Measurements from ENCODE around the gene ANKRD12.

The ANKRD12 gene

GRCh38 chr18:9173770-9174233, 37.2 kb downstream of the ANKRD12 start:
- DNase-seq (ENCODE audit: low read depth) = peak; percentile 16
- TF ChIP-seq, protein P1, sequence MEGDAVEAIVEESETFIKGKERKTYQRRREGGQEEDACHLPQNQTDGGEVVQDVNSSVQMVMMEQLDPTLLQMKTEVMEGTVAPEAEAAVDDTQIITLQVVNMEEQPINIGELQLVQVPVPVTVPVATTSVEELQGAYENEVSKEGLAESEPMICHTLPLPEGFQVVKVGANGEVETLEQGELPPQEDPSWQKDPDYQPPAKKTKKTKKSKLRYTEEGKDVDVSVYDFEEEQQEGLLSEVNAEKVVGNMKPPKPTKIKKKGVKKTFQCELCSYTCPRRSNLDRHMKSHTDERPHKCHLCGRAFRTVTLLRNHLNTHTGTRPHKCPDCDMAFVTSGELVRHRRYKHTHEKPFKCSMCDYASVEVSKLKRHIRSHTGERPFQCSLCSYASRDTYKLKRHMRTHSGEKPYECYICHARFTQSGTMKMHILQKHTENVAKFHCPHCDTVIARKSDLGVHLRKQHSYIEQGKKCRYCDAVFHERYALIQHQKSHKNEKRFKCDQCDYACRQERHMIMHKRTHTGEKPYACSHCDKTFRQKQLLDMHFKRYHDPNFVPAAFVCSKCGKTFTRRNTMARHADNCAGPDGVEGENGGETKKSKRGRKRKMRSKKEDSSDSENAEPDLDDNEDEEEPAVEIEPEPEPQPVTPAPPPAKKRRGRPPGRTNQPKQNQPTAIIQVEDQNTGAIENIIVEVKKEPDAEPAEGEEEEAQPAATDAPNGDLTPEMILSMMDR (conservative IDR thresholded peaks at IDR 0.05; ENCODE audit: control insufficient read depth, insufficient read depth, low read depth, low read length) = no peak
- no peak overlapping the region for H3K4me3 ChIP-seq (ENCODE audit: control insufficient read depth, low read depth, low read length)

GRCh38 chr18:9174302-9174701, 37.7 kb downstream of the ANKRD12 start:
- H3K4me3 ChIP-seq (ENCODE audit: control insufficient read depth, low read depth, low read length) = no peak overlapping the region
- TF ChIP-seq, protein P1 (conservative IDR thresholded peaks at IDR 0.05; ENCODE audit: control insufficient read depth, insufficient read depth, low read depth, low read length) = no peak
- no peak for DNase-seq (ENCODE audit: low read depth)

GRCh38 chr18:9175115-9175514, 38.5 kb downstream of the ANKRD12 start:
- no peak for DNase-seq (ENCODE audit: low read depth)
- TF ChIP-seq, protein P1 (conservative IDR thresholded peaks at IDR 0.05; ENCODE audit: control insufficient read depth, insufficient read depth, low read depth, low read length) = no peak
- no peak overlapping the region for H3K4me3 ChIP-seq (ENCODE audit: control insufficient read depth, low read depth, low read length)

DNA sequence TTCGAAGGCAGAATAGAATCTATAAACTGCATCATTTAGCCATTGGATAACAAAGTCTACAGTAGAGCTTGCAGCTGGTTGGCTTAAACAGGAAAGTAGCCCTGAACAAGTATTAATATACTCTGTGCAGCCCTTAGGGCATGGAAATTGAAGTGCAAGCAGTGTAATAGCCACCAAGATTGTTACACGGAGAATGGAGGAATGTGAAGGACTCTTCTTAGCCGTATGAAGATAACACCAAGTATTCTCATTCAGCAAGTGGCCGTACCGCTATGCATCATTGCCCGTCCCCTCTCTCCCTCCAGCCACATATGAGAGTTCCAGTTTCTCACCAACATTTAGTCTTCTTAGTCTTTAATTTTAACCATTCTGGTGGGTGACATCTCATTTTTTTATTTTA, 40.5 kb downstream of the ANKRD12 start:
- TF ChIP-seq, protein P1 (conservative IDR thresholded peaks at IDR 0.05; ENCODE audit: control insufficient read depth, insufficient read depth, low read depth, low read length) = no peak

DNA sequence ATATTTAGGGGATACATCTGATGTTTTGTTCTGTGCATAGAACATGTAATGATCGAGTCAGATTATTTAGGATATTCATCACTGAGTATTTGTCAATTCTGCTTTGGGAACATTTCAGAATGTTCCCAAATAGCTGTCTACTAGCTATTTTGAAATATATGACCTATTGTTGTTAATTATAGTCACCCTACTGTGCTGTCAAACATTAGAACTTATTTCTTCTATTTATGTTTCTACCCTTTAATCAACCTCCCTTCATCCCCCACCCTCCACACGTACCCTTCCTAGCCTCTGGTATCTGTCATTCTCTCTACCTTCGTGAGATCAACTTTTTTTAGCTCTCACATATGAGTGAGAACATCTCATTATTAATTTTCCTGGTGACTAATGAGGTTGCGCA, 40.9 kb downstream of the ANKRD12 start:
- no peak for DNase-seq (ENCODE audit: low read depth)
- H3K4me3 ChIP-seq (ENCODE audit: control insufficient read depth, low read depth, low read length) = no peak overlapping the region
- TF ChIP-seq, protein P1 (conservative IDR thresholded peaks at IDR 0.05; ENCODE audit: control insufficient read depth, insufficient read depth, low read depth, low read length) = no peak

More for the DNA sequence above, 40.5 kb downstream of the ANKRD12 start:
- H3K4me3 ChIP-seq (ENCODE audit: control insufficient read depth, low read depth, low read length) = no peak overlapping the region
- no peak for DNase-seq (ENCODE audit: low read depth)

DNA sequence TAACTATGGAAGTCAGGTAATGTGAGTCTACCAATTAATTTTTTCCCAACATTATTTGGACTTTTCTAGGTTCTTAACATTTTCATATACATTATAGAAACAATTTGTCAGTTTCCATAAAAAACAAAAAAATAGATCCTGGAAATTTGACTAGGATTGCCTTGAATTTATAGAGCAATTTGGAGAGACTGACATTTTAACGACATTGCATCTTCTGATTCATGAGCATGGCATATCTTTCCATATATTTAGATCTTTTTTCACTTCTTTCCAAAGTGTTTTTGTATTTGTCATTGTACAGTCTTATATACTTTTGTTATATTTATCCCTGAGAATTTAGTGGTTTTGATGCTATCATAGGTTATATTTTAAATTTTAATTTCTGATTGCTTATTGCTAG, 42.0 kb downstream of the ANKRD12 start:
- DNase-seq (ENCODE audit: low read depth) = no peak
- no peak overlapping the region for H3K4me3 ChIP-seq (ENCODE audit: control insufficient read depth, low read depth, low read length)
- TF ChIP-seq, protein P1 (conservative IDR thresholded peaks at IDR 0.05; ENCODE audit: control insufficient read depth, insufficient read depth, low read depth, low read length) = no peak

- TF ChIP-seq, protein P1 (conservative IDR thresholded peaks at IDR 0.05; ENCODE audit: control insufficient read depth, insufficient read depth, low read depth, low read length) = no peak
- no peak overlapping the region for H3K4me3 ChIP-seq (ENCODE audit: control insufficient read depth, low read depth, low read length)
- no peak for DNase-seq (ENCODE audit: low read depth)
These were observed 44.7 kb downstream of the ANKRD12 start for GRCh38 chr18:9181275-9181674.

Measured in fibroblast of mammary gland (primary cell).